ENCODE measurements around the gene RAB20.
"Not testable (repeated sequence)": the region's sequence is repeated elsewhere in the genome, so short reads cannot be mapped to it uniquely, and the experiment has no call there.

The RAB20 gene

GRCh38 chr13:110554227-110554836 lies 7.2 kb downstream of the RAB20 start:
- DNase-seq: no peak

- DNase-seq: no peak
Measured at GRCh38 chr13:110553417-110553816, 8.1 kb downstream of the RAB20 start.

- DNase-seq: no peak
Measured at GRCh38 chr13:110552767-110553166, 8.8 kb downstream of the RAB20 start.

- no peak for DNase-seq
Measured at GRCh38 chr13:110551284-110551683, 10.2 kb downstream of the RAB20 start.

GRCh38 chr13:110549795-110550160 lies 11.7 kb downstream of the RAB20 start:
- no peak for DNase-seq

GRCh38 chr13:110548891-110549794 lies 12.4 kb downstream of the RAB20 start:
- no peak for DNase-seq

- DNase-seq: no peak
Measured at GRCh38 chr13:110546926-110547325, 14.6 kb downstream of the RAB20 start.

- no peak for DNase-seq
Measured at GRCh38 chr13:110546378-110546777, 15.1 kb downstream of the RAB20 start.

- DNase-seq: no peak
Measured at GRCh38 chr13:110542169-110542796, 19.2 kb downstream of the RAB20 start.

GRCh38 chr13:110541526-110541920 lies 20.0 kb downstream of the RAB20 start:
- DNase-seq: no peak

GRCh38 chr13:110540871-110541525 lies 20.5 kb downstream of the RAB20 start:
- DNase-seq: no peak

- DNase-seq: no peak
Measured at GRCh38 chr13:110539894-110540293, 21.6 kb downstream of the RAB20 start.

- DNase-seq: no peak
Measured at GRCh38 chr13:110538632-110539031, 22.9 kb downstream of the RAB20 start.

- DNase-seq: no peak
Measured at GRCh38 chr13:110536006-110536693, 25.4 kb downstream of the RAB20 start.

GRCh38 chr13:110535526-110535925 lies 26.0 kb downstream of the RAB20 start:
- no peak for DNase-seq

- no peak for DNase-seq
Measured at GRCh38 chr13:110533771-110534670, 27.5 kb downstream of the RAB20 start.

GRCh38 chr13:110532258-110532657 lies 29.3 kb downstream of the RAB20 start:
- DNase-seq: not testable (repeated sequence)

GRCh38 chr13:110531671-110532083 lies 29.8 kb downstream of the RAB20 start:
- DNase-seq: no peak

- DNase-seq: no peak
Measured at GRCh38 chr13:110531100-110531499, 30.4 kb downstream of the RAB20 start.

- no peak for DNase-seq
Measured at GRCh38 chr13:110529522-110530311, 31.8 kb downstream of the RAB20 start.

- DNase-seq: no peak
Measured at GRCh38 chr13:110528911-110529310, 32.6 kb downstream of the RAB20 start.
